B cell (primary cell): Measurements from ENCODE around the gene BRICD5. TPM values are rescaled to one million over a fixed set of nuclear protein-coding genes. Genes with fewer than 3 reads are reported as not detected.

Experiments used
- ATAC-seq: fragments of 200-7000 bp; cut with Tn5 transposase; one replicate; pipeline ENCODE4 v1.10.0; 2021; ENCODE audit warnings: low read depth, mild to moderate bottlenecking, moderate number of reproducible peaks, moderate library complexity
- CTCF ChIA-PET: fragments of 350-600 bp; sonication (Branson Sonifier 250); formaldehyde crosslinking; loops from one replicate; lab custom pipeline; 2021; ENCODE audit warnings: antibody characterized with exemption, inconsistent platforms; lab: Charles Lee
- POLR2A ChIA-PET: fragments of 350-600 bp; sonication (Branson Sonifier 250); formaldehyde crosslinking; loops from one replicate; lab custom pipeline; 2021; ENCODE audit warnings: antibody characterized with exemption; lab: Charles Lee
- DNase-seq: peaks from one replicate; pipeline ENCODE4 v3.0.0; 2013
- H2AFZ ChIP-seq: 2 replicates; pipeline ENCODE4 v1.6.1; 2012; ENCODE audit warnings: mild to moderate bottlenecking, low read depth, low read length; ENCODE audit not compliant: insufficient read depth, poor library complexity, severe bottlenecking
- H3K27ac ChIP-seq, 2 donors: 1 replicate in 1 of 2; 2 replicates in 1 of 2; pipeline ENCODE4 v1.5.1; 2012 to 2013; ENCODE audit warnings: low read length in 2 of 2, mild to moderate bottlenecking in 2 of 2, moderate library complexity in 1 of 2
- H3K27me3 ChIP-seq, 4 experiments: fragments of 200-600 bp in 1 of 4; sonication (generic) in 1 of 4; replicated peaks in 1 of 4; 1 replicate in 2 of 4; 2 replicates in 2 of 4; pipeline versions ENCODE4 v1.6.1 to v1.7.0; 2013 to 2016; ENCODE audit warnings: low read length in 3 of 4, mild to moderate bottlenecking in 2 of 4, mixed read lengths in 1 of 4, moderate library complexity in 1 of 4; ENCODE audit not compliant: insufficient read depth in 4 of 4, control insufficient read depth in 3 of 4; ENCODE audit errors: control extremely low read depth in 1 of 4
- H3K36me3 ChIP-seq, 2 experiments: replicated peaks in 1 of 2; 1 replicate in 1 of 2; 2 replicates in 1 of 2; pipeline versions ENCODE4 v1.6.1 to v1.7.1; 2013; ENCODE audit warnings: low read length in 1 of 2; ENCODE audit not compliant: insufficient read depth in 2 of 2, control insufficient read depth in 1 of 2; ENCODE audit errors: control extremely low read depth in 1 of 2, extremely low read depth in 1 of 2
- H3K4me1 ChIP-seq, 2 donors: fragments of 200-600 bp in 1 of 2; sonication (generic) in 1 of 2; 1 replicate in 1 of 2; 2 replicates in 1 of 2; pipeline versions ENCODE4 v1.5.1 to v1.6.1; 2013 to 2017; ENCODE audit warnings: low read length in 2 of 2; ENCODE audit not compliant: control insufficient read depth in 2 of 2, insufficient read depth in 2 of 2
- H3K4me2 ChIP-seq: replicated peaks from 2 replicates; pipeline ENCODE3; 2012; ENCODE audit warnings: mild to moderate bottlenecking, low read depth, low read length; ENCODE audit not compliant: poor library complexity, severe bottlenecking
- H3K4me3 ChIP-seq, 5 experiments: fragments of 200-600 bp in 1 of 5; sonication (generic) in 1 of 5; 1 replicate in 3 of 5; 2 replicates in 2 of 5; pipeline versions ENCODE4 v1.5.1 to v1.7.0; 2011 to 2016; ENCODE audit warnings: low read length in 4 of 5, mild to moderate bottlenecking in 4 of 5, low read depth in 2 of 5, control low read depth in 1 of 5, moderate library complexity in 1 of 5; ENCODE audit not compliant: insufficient read depth in 1 of 5; ENCODE audit errors: control extremely low read depth in 1 of 5, extremely low read depth in 1 of 5
- H3K79me2 ChIP-seq: fragments of 200-600 bp; sonication (generic); one replicate; pipeline ENCODE4 v1.6.0; 2016; ENCODE audit warnings: low read length; ENCODE audit not compliant: control insufficient read depth, insufficient read depth
- H3K9ac ChIP-seq: fragments of 200-600 bp; sonication (generic); 2 replicates; pipeline ENCODE4 v1.6.1; 2017; ENCODE audit warnings: mild to moderate bottlenecking, low read length, moderate library complexity
- H3K9me3 ChIP-seq, 3 donors: one replicate each; pipeline versions ENCODE4 v1.6.1 to v1.7.1; 2013; ENCODE audit warnings: low read length in 2 of 3; ENCODE audit not compliant: control insufficient read depth in 2 of 3, insufficient read depth in 1 of 3; ENCODE audit errors: control extremely low read depth in 1 of 3
- H4K20me1 ChIP-seq: 2 replicates; pipeline ENCODE4 v1.6.0; 2012; ENCODE audit warnings: mild to moderate bottlenecking, low read length; ENCODE audit not compliant: insufficient read depth, control insufficient read depth, poor library complexity, severe bottlenecking
- H3K27ac Mint-ChIP-seq: one replicate; pipeline ENCODE4 v1.8.0; 2021; ENCODE audit warnings: mixed read lengths
- H3K27me3 Mint-ChIP-seq: one replicate; pipeline ENCODE4 v1.8.0; 2021; ENCODE audit warnings: mixed read lengths
- H3K4me1 Mint-ChIP-seq: one replicate; pipeline ENCODE4 v1.8.0; 2021; ENCODE audit warnings: mixed read lengths
- H3K4me3 Mint-ChIP-seq: one replicate; pipeline ENCODE4 v1.8.0; 2021; ENCODE audit warnings: mixed read lengths
- H3K9me3 Mint-ChIP-seq: one replicate; pipeline ENCODE4 v1.8.0; 2022; ENCODE audit warnings: mixed read lengths; ENCODE audit not compliant: insufficient read depth
- CTCF ChIP-seq: fragments of 200-600 bp; IDR thresholded peaks from one replicate; pipeline ENCODE4 v1.8.0; 2022; ENCODE audit warnings: antibody characterized with exemption, mild to moderate bottlenecking
- EZH2 ChIP-seq: IDR thresholded peaks from 2 replicates; pipeline ENCODE4 v1.6.1; 2012; ENCODE audit warnings: borderline replicate concordance, low read depth, mild to moderate bottlenecking, moderate library complexity, low read length; ENCODE audit not compliant: insufficient read depth, poor library complexity, severe bottlenecking
- WGBS: methylation state at CpG from one replicate; pipeline ENCODE4 v1.1.5; 2013; ENCODE audit warnings: missing lambda C conversion rate; ENCODE audit not compliant: insufficient coverage; 5-methylcytosine and 5-hydroxymethylcytosine counted together
- intact Hi-C: fragments of 100-400 bp; cut with micrococcal nuclease; formaldehyde crosslinking; loops from one replicate; pipeline ENCODE4 v1.10.0; 2022
- polyA plus RNA-seq: library from polyadenylated mRNA; depleted of rRNA; stranded (reverse); fragments of >200 nt; gene quantifications from 2 replicates; pipeline ENCODE4 v1.2.3, GENCODE V29; 2012
- total RNA-seq, 2 donors: library from RNA; stranded (reverse); fragments of 120-200 nt in 1 of 2; gene quantifications; 1 replicate in 1 of 2; 2 replicates in 1 of 2; pipeline versions ENCODE4 v1.2.3 to v1.2.4, GENCODE V29; 2013 to 2022

BRICD5 gene
- total and polyA plus RNA-seq, 2 donors (not counting 1 experiment from before 2014, with no cell fraction given), result 11.9 to 18.3 TPM

GRCh38 chr16:2212362-2213324 lies 2.0 kb upstream of the BRICD5 start:
- ATAC-seq (no peak), DNase-seq (no peak)
- no peak overlapping the region for H3K9ac ChIP-seq
- Mint-ChIP-seq H3K4me1 (peaks cover 18% of the 10 kb centered on the region), H3K9me3 (no peaks in the 10 kb centered on the region), H3K27me3 (no peaks in the 10 kb centered on the region), H3K27ac (peak overlapping the region; percentile 50), H3K4me3 (peak overlapping the region; percentile 78)
- H3K27ac ChIP-seq, result no peak overlapping the region
- no peak for TF ChIP-seq CTCF
- TF ChIP-seq EZH2, result no peak
- no peaks in the 10 kb centered on the region for H3K9me3 ChIP-seq
- no peak overlapping the region for H3K4me3 ChIP-seq
- intact Hi-C loops, result no loop called here
- H2AFZ ChIP-seq, result no peak overlapping the region
- no peaks in the 10 kb centered on the region for H3K27me3 ChIP-seq
- peaks cover 11% of the 10 kb centered on the region for H4K20me1 ChIP-seq
- ChIA-PET POLR2A (no interaction called here), CTCF (no interaction called here)
- peak overlapping the region; percentile 97 for H3K4me2 ChIP-seq
- 92% methylated on average over 19 of the region's 19 CpGs for WGBS
- peaks cover 10 to 18% of the 10 kb centered on the region in 2 donors for H3K4me1 ChIP-seq
- peaks cover 11% of the 10 kb centered on the region for H3K79me2 ChIP-seq
- peaks cover 0 to 28% of the 10 kb centered on the region in 2 experiments for H3K36me3 ChIP-seq

- Histone ChIP-seq H3K4me2 (no peak overlapping the region), H3K9me3 (no peaks in the 10 kb centered on the region), H3K36me3 (peaks cover 0 to 35% of the 10 kb centered on the region in 2 experiments), H4K20me1 (peaks cover 11% of the 10 kb centered on the region), H3K79me2 (peaks cover 14% of the 10 kb centered on the region), H3K4me1 (peaks cover 10 to 19% of the 10 kb centered on the region in 2 donors), H3K4me3 (no peak overlapping the region), H3K27me3 (no peaks in the 10 kb centered on the region), H3K9ac (no peak overlapping the region), H2AFZ (no peak overlapping the region), H3K27ac (no peak overlapping the region)
- H3K4me1 Mint-ChIP-seq, result peaks cover 25% of the 10 kb centered on the region
- ChIA-PET CTCF (interaction anchor here (1.0 kb wide), 1 partner anchor 17 kb away, joined by 3 read pairs; no protein-coding TSS in a partner anchor), POLR2A (interaction anchor here (0.7 kb wide), 1 partner anchor 10 kb away, joined by 3 read pairs; no protein-coding TSS in a partner anchor)
- ATAC-seq, result no peak
- peak overlapping the region; percentile 50 for H3K27ac Mint-ChIP-seq
- 97% methylated on average over 8 of the region's 11 CpGs for WGBS
- no peaks in the 10 kb centered on the region for H3K27me3 Mint-ChIP-seq
- H3K9me3 Mint-ChIP-seq, result no peaks in the 10 kb centered on the region
- TF ChIP-seq CTCF, result no peak
- intact Hi-C loops, result no loop called here
- no peak for DNase-seq
- no peak overlapping the region for H3K4me3 Mint-ChIP-seq
Measured at GRCh38 chr16:2211923-2212347, 1.3 kb upstream of the BRICD5 start.
